ENCODE results near the gene PDSS2. TPM values are rescaled to one million over a fixed set of nuclear protein-coding genes. Genes with fewer than 3 reads are reported as not detected.

Gene PDSS2
- total RNA-seq, 1 experiment from 2014 or later: 12.1 TPM

GRCh38 chr6:107386340-107386739 lies 73.0 kb downstream of the PDSS2 start:
- H3T11ph ChIP-seq (ENCODE audit: low read length): no peak overlapping the region

More at GRCh38 chr6:107386340-107386739, 73.0 kb downstream of the PDSS2 start:
- no peak for DNase-seq
- Mint-ChIP-seq H3K36me3 (ENCODE audit: insufficient read depth in 1 of 3, low read depth in 3 of 3) (no peaks in the 10 kb centered on the region), H3K27me3 (ENCODE audit: low read depth) (no peaks in the 10 kb centered on the region), H3K4me3 (no peak overlapping the region), H3K27ac (no peak overlapping the region), H3K9me3 (no peaks in the 10 kb centered on the region), H3K4me1 (peaks cover 4% of the 10 kb centered on the region in 2 experiments)
- H2BK15ac ChIP-seq (ENCODE audit: low read depth, low read length): no peak overlapping the region
- H2BK12ac ChIP-seq (ENCODE audit: insufficient read length, low read depth, low read length): no peak overlapping the region
- no peak overlapping the region for H3K56ac ChIP-seq (ENCODE audit: insufficient read length, low read depth, low read length)
- no peak overlapping the region for H2AFZ ChIP-seq (ENCODE audit: low read length)
- no peaks in the 10 kb centered on the region for H4K20me1 ChIP-seq (ENCODE audit: control insufficient read depth, insufficient read depth, insufficient read length)
- H3K23me2 ChIP-seq (ENCODE audit: insufficient read length, low read depth, low read length, poor library complexity, severe bottlenecking): no peaks in the 10 kb centered on the region
- H3K79me2 ChIP-seq (ENCODE audit: insufficient read depth, low read length): no peaks in the 10 kb centered on the region
- H3K27ac ChIP-seq (ENCODE audit: insufficient read length, low read depth, low read length): no peak overlapping the region
- H2BK20ac ChIP-seq (ENCODE audit: low read depth, low read length, poor library complexity, severe bottlenecking): no peak overlapping the region
- H4K5ac ChIP-seq (ENCODE audit: insufficient read length, low read depth, low read length): no peak overlapping the region
- H4K91ac ChIP-seq (ENCODE audit: insufficient read length, low read depth, low read length): no peak overlapping the region
- no peak overlapping the region for H3K23ac ChIP-seq (ENCODE audit: insufficient read length, low read depth, low read length)
- H3K18ac ChIP-seq (ENCODE audit: insufficient read length, low read depth, low read length): no peak overlapping the region
- H3K9ac ChIP-seq (ENCODE audit: extremely low read depth, insufficient read length, low read length): no peak overlapping the region
- H3K27me3 ChIP-seq (ENCODE audit: insufficient read depth, low read length): no peaks in the 10 kb centered on the region
- no peak overlapping the region for H3K4ac ChIP-seq (ENCODE audit: low read depth, low read length)
- WGBS (ENCODE audit: extremely low coverage, insufficient read length, low lambda C conversion rate): no CpG with 5 or more reads among the region's 1 CpG
- no peak overlapping the region for H2AK5ac ChIP-seq (ENCODE audit: insufficient read length, low read length)
- no peak overlapping the region for H2BK5ac ChIP-seq (ENCODE audit: insufficient read length, low read length)
- no peaks in the 10 kb centered on the region for H3K79me1 ChIP-seq (ENCODE audit: insufficient read depth, low read depth, low read length, poor library complexity, severe bottlenecking)
- H3K9me3 ChIP-seq (ENCODE audit: control insufficient read depth, low read depth, low read length): no peaks in the 10 kb centered on the region
- no peak overlapping the region for H2BK120ac ChIP-seq (ENCODE audit: low read depth, low read length, poor library complexity, severe bottlenecking)
- H4K8ac ChIP-seq (replicated peaks; ENCODE audit: insufficient read length, low read depth, low read length): no peak overlapping the region
- H3K4me2 ChIP-seq (ENCODE audit: insufficient read depth, insufficient read length, low read length): no peak overlapping the region
- no peak overlapping the region for H3K14ac ChIP-seq (ENCODE audit: insufficient read depth, low read length)
- no peak for TF ChIP-seq CTCF (conservative IDR thresholded peaks at IDR 0.05)
- no peaks in the 10 kb centered on the region for H3K4me1 ChIP-seq (ENCODE audit: insufficient read depth, low read length)
